GM12878 (cell line): ENCODE results near the gene ZNF418. TPM values are rescaled to one million over a fixed set of nuclear protein-coding genes. Genes with fewer than 3 reads are reported as not detected.

Experiments
- ATAC-seq: fragments of 200-7000 bp; cut with Tn5 transposase; 3 replicates; pipeline ENCODE4 v1.9.1; 2020; ENCODE audit warnings: mild to moderate bottlenecking, moderate library complexity
- BruUV-seq: library from RNA; stranded (reverse); fragments of 400-500 nt; replicated peaks from 2 replicates; lab custom pipeline; 2021; lab: Mats Ljungman, UMichigan
- CTCF ChIA-PET: fragments of 300-600 bp; sonication (Branson Sonifier 250); formaldehyde crosslinking; extraction: SDS; loops from one replicate; lab custom pipeline; 2021; ENCODE audit warnings: inconsistent platforms; lab: Yijun Ruan, JAX
- POLR2A ChIA-PET: fragments of 350-600 bp; formaldehyde crosslinking; extraction: SDS; loops from one replicate; lab custom pipeline; 2021; ENCODE audit warnings: inconsistent platforms; lab: Charles Lee
- RAD21 ChIA-PET: fragments of 300-600 bp; sonication (Branson Sonifier 250); formaldehyde crosslinking; loops from one replicate; lab custom pipeline; 2023; ENCODE audit warnings: antibody characterized with exemption; ENCODE audit not compliant: unreplicated experiment; lab: Charles Lee
- SMC1A ChIA-PET: fragments of 300-600 bp; sonication (Branson Sonifier 250); formaldehyde crosslinking; loops from one replicate; lab custom pipeline; 2023; ENCODE audit not compliant: unreplicated experiment, uncharacterized antibody; lab: Charles Lee
- DNase-seq: peaks from one replicate; pipeline ENCODE4 v3.0.0-alpha.2; 2011; ENCODE audit warnings: low read depth, low spot score
- FAIRE-seq: peaks from 3 replicates; lab custom pipeline; 2011; peaks lifted over from hg19 to GRCh38; lab: Jason Lieb, UNC
- H2AFZ ChIP-seq: 2 replicates; pipeline ENCODE4 v1.6.0; 2011; ENCODE audit warnings: low read depth, low read length, control low read depth; ENCODE audit not compliant: control insufficient read depth
- H3K27ac ChIP-seq: 2 replicates; pipeline ENCODE4 v1.5.1; 2011; ENCODE audit warnings: control low read depth; ENCODE audit not compliant: control insufficient read depth, insufficient read depth
- H3K27me3 ChIP-seq, 2 experiments: replicated peaks in 1 of 2; 2 replicates each; pipeline versions ENCODE4 v1.6.0 to v1.6.1; 2011; ENCODE audit warnings: low read length in 1 of 2; ENCODE audit not compliant: control insufficient read depth in 2 of 2, insufficient read depth in 2 of 2
- H3K36me3 ChIP-seq, 2 experiments: 2 replicates each; pipeline ENCODE4 v1.5.1; 2011; ENCODE audit warnings: low read length in 1 of 2; ENCODE audit not compliant: control insufficient read depth in 2 of 2, insufficient read depth in 2 of 2
- H3K4me1 ChIP-seq: 2 replicates; pipeline ENCODE4 v1.6.1; 2011; ENCODE audit warnings: mild to moderate bottlenecking, low read length, moderate library complexity, mixed read lengths; ENCODE audit not compliant: control insufficient read depth, insufficient read depth
- H3K4me2 ChIP-seq: 2 replicates; pipeline ENCODE4 v1.6.0; 2011; ENCODE audit warnings: control low read depth; ENCODE audit not compliant: control insufficient read depth, insufficient read depth
- H3K4me3 ChIP-seq: fragments of 200-600 bp; sonication (generic); 2 replicates; pipeline ENCODE4 v1.5.1; 2016
- H3K79me2 ChIP-seq: 2 replicates; pipeline ENCODE4 v1.6.0; 2011; ENCODE audit warnings: low read length; ENCODE audit not compliant: control insufficient read depth, insufficient read depth
- H3K9ac ChIP-seq: 2 replicates; pipeline ENCODE4 v1.8.0; 2011; ENCODE audit warnings: low read length, control low read depth, mixed read lengths; ENCODE audit not compliant: control insufficient read depth, insufficient read depth
- H3K9me3 ChIP-seq: replicated peaks from 3 replicates; pipeline ENCODE4 v1.5.1; 2011; ENCODE audit warnings: mild to moderate bottlenecking, low read length; ENCODE audit not compliant: control insufficient read depth, insufficient read depth
- H4K20me1 ChIP-seq: 2 replicates; pipeline ENCODE4 v1.6.0; 2011; ENCODE audit not compliant: control insufficient read depth, insufficient read depth
- BRCA1 ChIP-seq: IDR thresholded peaks from 2 replicates; pipeline ENCODE4 v1.6.1; 2011; ENCODE audit warnings: low read depth, low read length, improper control_type of control experiment
- CBX3 ChIP-seq: fragments of 200-600 bp; sonication (generic); IDR thresholded peaks from 2 replicates; pipeline ENCODE4 v1.6.1; 2016; ENCODE audit warnings: low read depth, borderline replicate concordance
- CTCF ChIP-seq, 3 experiments: IDR thresholded peaks in 2 of 3; conservative IDR thresholded peaks in 1 of 3; 2 replicates each; pipeline ENCODE4 v1.5.1; 2011; ENCODE audit warnings: low read depth in 3 of 3, low read length in 3 of 3, mild to moderate bottlenecking in 3 of 3, control low read depth in 2 of 3, moderate library complexity in 2 of 3, inconsistent platforms in 1 of 3, mixed read lengths in 1 of 3; ENCODE audit not compliant: control insufficient read depth in 2 of 3, insufficient read depth in 1 of 3; ENCODE audit errors: extremely low read depth in 1 of 3
- IRF5 ChIP-seq: fragments of 450-650 bp; IDR thresholded peaks from 2 replicates; pipeline ENCODE4 v1.6.1; 2017; ENCODE audit warnings: borderline replicate concordance
- JUND ChIP-seq: IDR thresholded peaks from 2 replicates; pipeline ENCODE4 v1.6.1; 2012; ENCODE audit warnings: low read depth, mild to moderate bottlenecking, low read length, improper control_type of control experiment, moderate library complexity
- MLLT1 ChIP-seq: fragments of 450-650 bp; IDR thresholded peaks from 2 replicates; pipeline ENCODE4 v1.6.1; 2016; ENCODE audit warnings: mild to moderate bottlenecking
- MYB ChIP-seq: fragments of 150-350 bp; IDR thresholded peaks from 2 replicates; pipeline ENCODE4 v1.6.1; 2014; ENCODE audit warnings: mild to moderate bottlenecking, low read depth, low read length, borderline replicate concordance
- NFXL1 ChIP-seq: fragments of 450-650 bp; IDR thresholded peaks from 2 replicates; pipeline ENCODE4 v1.6.1; 2017; ENCODE audit warnings: antibody characterized with exemption, mild to moderate bottlenecking, borderline replicate concordance
- NFYA ChIP-seq: IDR thresholded peaks from 2 replicates; pipeline ENCODE4 v1.6.1; 2011; ENCODE audit warnings: low read depth, mild to moderate bottlenecking, low read length, improper control_type of control experiment, borderline replicate concordance
- PRDM15 ChIP-seq: fragments of 450-650 bp; formaldehyde crosslinking; IDR thresholded peaks from 2 replicates; pipeline ENCODE4 v1.4.0; 2020; ENCODE audit warnings: mild to moderate bottlenecking, moderate library complexity
- RB1 ChIP-seq: fragments of 450-650 bp; formaldehyde crosslinking; IDR thresholded peaks from 2 replicates; pipeline ENCODE4 v1.6.1; 2017; ENCODE audit warnings: mild to moderate bottlenecking, borderline replicate concordance
- STAT1 ChIP-seq: fragments of 450-650 bp; conservative IDR thresholded peaks from 2 replicates; pipeline ENCODE4 v1.6.1; 2014; ENCODE audit warnings: antibody characterized with exemption, mild to moderate bottlenecking
- USF1 ChIP-seq: IDR thresholded peaks from 2 replicates; pipeline ENCODE4 v1.6.1; 2011; ENCODE audit warnings: borderline replicate concordance, low read depth, mild to moderate bottlenecking, moderate library complexity, mixed read lengths, low read length; ENCODE audit not compliant: insufficient read depth; ENCODE audit errors: extremely low read length
- WRNIP1 ChIP-seq: IDR thresholded peaks from 2 replicates; pipeline ENCODE4 v1.6.1; 2011; ENCODE audit warnings: low read depth, low read length, improper control_type of control experiment, borderline replicate concordance
- WGBS: methylation state at CpG from one replicate; pipeline ENCODE4 v1.1.6; 2016; ENCODE audit warnings: low lambda C conversion rate; ENCODE audit not compliant: insufficient replicate concordance, insufficient coverage; ENCODE audit errors: missing lambda C conversion rate; 5-methylcytosine and 5-hydroxymethylcytosine counted together
- in situ Hi-C: fragments of 300-500 bp; cut with MboI; formaldehyde crosslinking; loops from 9 replicates; pipeline ENCODE4 v1.14.3; 2018; ENCODE audit warnings: mixed read lengths
- intact Hi-C: fragments of 100-400 bp; cut with micrococcal nuclease; formaldehyde crosslinking; loops from one replicate; pipeline ENCODE4 v1.14.2; 2022; ENCODE audit not compliant: unreplicated experiment
- polyA plus RNA-seq, 11 experiments: library from polyadenylated mRNA; depleted of rRNA in 4 of 11; unstranded in 6 of 11; stranded (reverse) in 5 of 11; fragments of >200 nt; fragmentation: Nextera tagmentation in 4 of 11; fragmentation: Illumina TruSeq in 1 of 11; extraction: Ambion mirVana in 4 of 11; extraction: Trizol in 1 of 11; gene quantifications; 1 replicate in 1 of 11; 2 replicates in 10 of 11; pipeline versions ENCODE4 v1.2.1 to v1.2.3, GENCODE V29; 2011 to 2016; ENCODE audit warnings: inconsistent platforms in 2 of 11, missing spikeins in 2 of 11, low read depth in 1 of 11
- total RNA-seq, 4 experiments: library from RNA; depleted of rRNA in 3 of 4; stranded (reverse); fragments of >200 nt in 3 of 4; fragmentation: Illumina TruSeq in 1 of 4; extraction: Trizol in 1 of 4; gene quantifications; 2 replicates each; pipeline versions ENCODE4 v1.2.1 to v1.2.3, GENCODE V29; 2013 to 2021

ZNF418 gene
- total and polyA plus RNA-seq, 10 of the 15 experiments (the other 5 are each of a cell fraction or from before 2014, with no cell fraction given): 0.20 to 1.3 (median 0.59) TPM; not detected in 1

GRCh38 chr19:57947088-57947418, 11.9 kb upstream of the ZNF418 start:
- H3K4me1 ChIP-seq: no peaks in the 10 kb centered on the region
- H3K4me2 ChIP-seq: peak overlapping the region; percentile 76
- CTCF ChIA-PET: no interaction called here
- H2AFZ ChIP-seq: peak overlapping the region; percentile 85
- POLR2A ChIA-PET: no interaction called here
- H3K79me2 ChIP-seq: peaks cover 10% of the 10 kb centered on the region
- RAD21 ChIA-PET: no interaction called here
- peak overlapping the region; percentile 73 for H3K27ac ChIP-seq
- peak overlapping the region; percentile 84 for H3K4me3 ChIP-seq
- FAIRE-seq (no peak), DNase-seq (no peak), ATAC-seq (peak; percentile 43)
- H4K20me1 ChIP-seq: no peaks in the 10 kb centered on the region
- in situ Hi-C loops (no loop called here), intact Hi-C loops (no loop called here)
- BruUV-seq: no TSS peak
- SMC1A ChIA-PET: no interaction called here
- peaks cover 5 to 6% of the 10 kb centered on the region in 2 experiments; a peak in 3 of 4 replicates for H3K36me3 ChIP-seq
- peak overlapping the region; percentile 84 for H3K9ac ChIP-seq
- 17% methylated on average over 17 of the region's 18 CpGs for WGBS
- peaks cover 30% of the 10 kb centered on the region for H3K9me3 ChIP-seq
- H3K27me3 ChIP-seq: no peaks in the 10 kb centered on the region
- TF ChIP-seq NFXL1: no peak
- no peak for TF ChIP-seq WRNIP1
- no peak for TF ChIP-seq MLLT1
- TF ChIP-seq CBX3: no peak
- TF ChIP-seq JUND: no peak
- no peak for TF ChIP-seq STAT1
- TF ChIP-seq CTCF (IDR thresholded peaks at IDR 0.05 in 2 of 3, conservative IDR thresholded peaks at IDR 0.05 in 1 of 3; ENCODE audit: control insufficient read depth in 2 of 3, extremely low read depth in 1 of 3, insufficient read depth in 1 of 3, low read depth in 3 of 3, low read length in 3 of 3): no peak
- TF ChIP-seq USF1: no peak
- TF ChIP-seq RB1: no peak
- no peak for TF ChIP-seq MYB
- TF ChIP-seq IRF5: no peak
- no peak for TF ChIP-seq NFYA
- no peak for TF ChIP-seq PRDM15 (CRISPR knock-in tag)
- TF ChIP-seq BRCA1: no peak
